Mesenchymal stem cell (in vitro differentiated cells and primary cell): Measurements from ENCODE around the gene TENM4.

Source experiments
- DNase-seq: peaks from one replicate; pipeline ENCODE4 v3.0.0-alpha.2; 2013
- H2AFZ ChIP-seq: one replicate; pipeline ENCODE4 v1.6.1; 2013; ENCODE audit warnings: low read depth, mild to moderate bottlenecking, control low read depth, inconsistent platforms, low read length, moderate library complexity
- H2AK5ac ChIP-seq: 2 replicates; pipeline ENCODE4 v1.6.1; 2013; ENCODE audit warnings: low read length, moderate library complexity, mild to moderate bottlenecking, inconsistent platforms; ENCODE audit not compliant: severe bottlenecking
- H2BK120ac ChIP-seq: one replicate; pipeline ENCODE4 v1.6.1; 2013; ENCODE audit warnings: low read depth, mild to moderate bottlenecking, inconsistent platforms, low read length, moderate library complexity
- H2BK12ac ChIP-seq, 2 experiments: one replicate each; pipeline ENCODE4 v1.6.1; 2013; ENCODE audit warnings: inconsistent platforms in 2 of 2, low read length in 2 of 2, mild to moderate bottlenecking in 2 of 2, moderate library complexity in 2 of 2, control low read depth in 1 of 2
- H2BK15ac ChIP-seq: one replicate; pipeline ENCODE4 v1.6.1; 2013; ENCODE audit warnings: mild to moderate bottlenecking, low read depth, inconsistent platforms; ENCODE audit not compliant: poor library complexity, severe bottlenecking
- H2BK5ac ChIP-seq: 2 replicates; pipeline ENCODE4 v1.6.1; 2013; ENCODE audit warnings: low read depth, mild to moderate bottlenecking, low read length, control low read depth, inconsistent platforms; ENCODE audit not compliant: poor library complexity, severe bottlenecking
- H3K14ac ChIP-seq, 2 experiments: one replicate each; pipeline ENCODE4 v1.6.1; 2013; ENCODE audit warnings: inconsistent platforms in 2 of 2, low read length in 2 of 2, control low read depth in 1 of 2, mild to moderate bottlenecking in 1 of 2, moderate library complexity in 1 of 2
- H3K18ac ChIP-seq, 2 experiments: one replicate each; pipeline ENCODE4 v1.6.1; 2013; ENCODE audit warnings: inconsistent platforms in 2 of 2, low read length in 2 of 2, control low read depth in 1 of 2, low read depth in 1 of 2, mild to moderate bottlenecking in 1 of 2
- H3K23ac ChIP-seq, 2 experiments: one replicate each; pipeline ENCODE4 v1.6.1; 2013; ENCODE audit warnings: inconsistent platforms in 2 of 2, low read length in 2 of 2, mild to moderate bottlenecking in 2 of 2, moderate library complexity in 2 of 2, control low read depth in 1 of 2
- H3K27ac ChIP-seq: 2 replicates; pipeline ENCODE4 v1.5.1; 2013; ENCODE audit warnings: mild to moderate bottlenecking, moderate library complexity, low read length, control low read depth, inconsistent platforms; ENCODE audit not compliant: poor library complexity, severe bottlenecking
- H3K27me3 ChIP-seq, 2 experiments: 2 replicates each; pipeline versions ENCODE4 v1.6.1 to v1.7.0; 2013; ENCODE audit warnings: low read length in 2 of 2, mild to moderate bottlenecking in 2 of 2, moderate library complexity in 2 of 2, control low read depth in 1 of 2, inconsistent platforms in 1 of 2; ENCODE audit not compliant: control insufficient read depth in 1 of 2, insufficient read depth in 1 of 2
- H3K36me3 ChIP-seq, 2 experiments: 2 replicates each; pipeline versions ENCODE4 v1.6.1 to v1.7.0; 2013; ENCODE audit warnings: low read length in 2 of 2, control low read depth in 1 of 2, inconsistent platforms in 1 of 2, low read depth in 1 of 2, mild to moderate bottlenecking in 1 of 2; ENCODE audit not compliant: insufficient read depth in 2 of 2, control insufficient read depth in 1 of 2
- H3K4ac ChIP-seq, 2 experiments: one replicate each; pipeline ENCODE4 v1.6.1; 2013; ENCODE audit warnings: inconsistent platforms in 2 of 2, low read length in 2 of 2, mild to moderate bottlenecking in 2 of 2, moderate library complexity in 2 of 2, control low read depth in 1 of 2, low read depth in 1 of 2
- H3K4me1 ChIP-seq: 2 replicates; pipeline ENCODE4 v1.6.1; 2013; ENCODE audit warnings: low read depth, low read length, control low read depth; ENCODE audit not compliant: control insufficient read depth, insufficient read depth
- H3K4me2 ChIP-seq: 2 replicates; pipeline ENCODE4 v1.6.1; 2013; ENCODE audit warnings: low read length, mild to moderate bottlenecking, inconsistent platforms; ENCODE audit not compliant: poor library complexity, severe bottlenecking
- H3K4me3 ChIP-seq, 2 experiments: 2 replicates each; pipeline versions ENCODE4 v1.5.1 to v1.7.0; 2013; ENCODE audit warnings: low read length in 2 of 2, mild to moderate bottlenecking in 2 of 2, control low read depth in 1 of 2, low read depth in 1 of 2; ENCODE audit not compliant: insufficient read depth in 1 of 2
- H3K79me1 ChIP-seq: replicated peaks from 2 replicates; pipeline ENCODE4 v1.6.1; 2013; ENCODE audit warnings: mild to moderate bottlenecking, control low read depth, low read length, inconsistent platforms; ENCODE audit not compliant: poor library complexity, severe bottlenecking
- H3K9ac ChIP-seq: 2 replicates; pipeline ENCODE4 v1.7.0; 2013; ENCODE audit warnings: mild to moderate bottlenecking, low read length, moderate library complexity
- H3K9me3 ChIP-seq: 2 replicates; pipeline ENCODE4 v1.7.0; 2013; ENCODE audit warnings: mild to moderate bottlenecking, low read length; ENCODE audit not compliant: control insufficient read depth
- H4K8ac ChIP-seq: one replicate; pipeline ENCODE4 v1.6.1; 2013; ENCODE audit warnings: inconsistent platforms, mild to moderate bottlenecking, low read length, moderate library complexity
- H4K91ac ChIP-seq: one replicate; pipeline ENCODE4 v1.6.1; 2013; ENCODE audit warnings: mild to moderate bottlenecking, low read length, inconsistent platforms
- WGBS: methylation state at CpG from one replicate; pipeline ENCODE4 v1.1.7; 2013; ENCODE audit warnings: mixed read lengths; 5-methylcytosine and 5-hydroxymethylcytosine counted together

TENM4 gene

GRCh38 chr11:78938036-78938435 is 502.8 kb downstream of the TENM4 start:
- Histone ChIP-seq H3K27me3 (no peaks in the 10 kb centered on the region), H3K9me3 (no peaks in the 10 kb centered on the region), H2BK12ac (no peak overlapping the region), H3K4me2 (no peak overlapping the region), H3K9ac (no peak overlapping the region), H3K79me1 (no peaks in the 10 kb centered on the region), H2AFZ (no peak overlapping the region), H2BK15ac (no peak overlapping the region), H3K14ac (no peak overlapping the region), H3K4me3 (no peak overlapping the region), H3K4me1 (peaks cover 4% of the 10 kb centered on the region), H3K36me3 (no peaks in the 10 kb centered on the region), H2AK5ac (no peak overlapping the region), H4K8ac (no peak overlapping the region), H3K27ac (no peak overlapping the region), H3K23ac (no peak overlapping the region), H2BK5ac (no peak overlapping the region), H3K18ac (no peak overlapping the region), H3K4ac (no peak overlapping the region), H2BK120ac (no peak overlapping the region), H4K91ac (no peak overlapping the region)
- DNase-seq = no peak
- WGBS = 100% methylated on average over 1 of the region's 1 CpG

- Histone ChIP-seq H3K4ac (no peak overlapping the region), H3K9me3 (no peaks in the 10 kb centered on the region), H4K8ac (no peak overlapping the region), H3K23ac (no peak overlapping the region), H3K4me3 (peak overlapping the region in 1 of 2 experiments; percentile 47), H3K27ac (no peak overlapping the region), H3K27me3 (no peaks in the 10 kb centered on the region), H3K14ac (no peak overlapping the region), H2BK15ac (no peak overlapping the region), H2AK5ac (no peak overlapping the region), H2BK120ac (no peak overlapping the region), H3K18ac (no peak overlapping the region), H3K79me1 (no peaks in the 10 kb centered on the region), H2BK5ac (no peak overlapping the region), H2AFZ (no peak overlapping the region), H3K9ac (no peak overlapping the region), H4K91ac (no peak overlapping the region), H3K36me3 (no peaks in the 10 kb centered on the region), H3K4me2 (no peak overlapping the region), H2BK12ac (no peak overlapping the region), H3K4me1 (peaks cover 3% of the 10 kb centered on the region)
- no peak for DNase-seq
- WGBS = 84% methylated on average over 4 of the region's 4 CpGs
These were observed 505.3 kb downstream of the TENM4 start for GRCh38 chr11:78935398-78936068.

GRCh38 chr11:78933350-78933749 is 507.5 kb downstream of the TENM4 start:
- Histone ChIP-seq H3K14ac (no peak overlapping the region), H2AK5ac (no peak overlapping the region), H2BK5ac (no peak overlapping the region), H3K27me3 (peaks cover 0 to 8% of the 10 kb centered on the region in 2 experiments), H3K36me3 (no peaks in the 10 kb centered on the region), H2BK120ac (no peak overlapping the region), H3K4me2 (no peak overlapping the region), H3K27ac (no peak overlapping the region), H3K23ac (no peak overlapping the region), H3K4me3 (no peak overlapping the region), H4K91ac (peak overlapping the region; percentile 68), H3K79me1 (no peaks in the 10 kb centered on the region), H3K4ac (no peak overlapping the region), H2BK12ac (no peak overlapping the region), H2AFZ (no peak overlapping the region), H3K18ac (no peak overlapping the region), H3K9me3 (no peaks in the 10 kb centered on the region), H4K8ac (no peak overlapping the region), H3K9ac (no peak overlapping the region), H2BK15ac (no peak overlapping the region), H3K4me1 (peaks cover 2% of the 10 kb centered on the region)
- DNase-seq = no peak
- 67% methylated on average over 4 of the region's 5 CpGs for WGBS

GRCh38 chr11:78932757-78933156 is 508.1 kb downstream of the TENM4 start:
- no peak overlapping the region for H3K4ac ChIP-seq
- no peak overlapping the region for H3K4me2 ChIP-seq
- no peak overlapping the region for H4K8ac ChIP-seq
- no peak for DNase-seq
- no peak overlapping the region for H3K18ac ChIP-seq
- no peak overlapping the region for H2AFZ ChIP-seq
- WGBS = 96% methylated on average over 9 of the region's 11 CpGs
- no peak overlapping the region for H3K4me3 ChIP-seq
- H2BK15ac ChIP-seq = no peak overlapping the region
- no peaks in the 10 kb centered on the region for H3K36me3 ChIP-seq
- H4K91ac ChIP-seq = no peak overlapping the region
- no peaks in the 10 kb centered on the region for H3K79me1 ChIP-seq
- no peak overlapping the region for H2BK120ac ChIP-seq
- no peak overlapping the region for H3K27ac ChIP-seq
- no peak overlapping the region for H2AK5ac ChIP-seq
- H2BK5ac ChIP-seq = no peak overlapping the region
- H3K9me3 ChIP-seq = no peaks in the 10 kb centered on the region
- no peak overlapping the region for H3K9ac ChIP-seq
- H3K27me3 ChIP-seq = peaks cover 0 to 11% of the 10 kb centered on the region in 2 experiments
- no peak overlapping the region for H3K23ac ChIP-seq
- no peak overlapping the region for H3K14ac ChIP-seq
- H3K4me1 ChIP-seq = peaks cover 2% of the 10 kb centered on the region
- no peak overlapping the region for H2BK12ac ChIP-seq
